Measurements from ENCODE around the gene NEO1.

Gene NEO1

GRCh38 chr15:73017987-73018386, 34.3 kb upstream of the NEO1 start:
- H3K36me3 ChIP-seq (ENCODE audit: low read length) = no peaks in the 10 kb centered on the region
- no peaks in the 10 kb centered on the region for H4K20me1 ChIP-seq (ENCODE audit: low read depth, low read length)
- H2AFZ ChIP-seq (ENCODE audit: low read depth, low read length, severe bottlenecking) = no peak overlapping the region
- H3K4me2 ChIP-seq (ENCODE audit: low read depth, low read length, poor library complexity, severe bottlenecking) = no peak overlapping the region
- no peaks in the 10 kb centered on the region for H3F3A ChIP-seq (ENCODE audit: insufficient read depth)
- no peaks in the 10 kb centered on the region for H3K79me2 ChIP-seq (ENCODE audit: insufficient read depth, low read length)
- H3K9me2 ChIP-seq (replicated peaks; ENCODE audit: insufficient read depth, low read length) = no peaks in the 10 kb centered on the region
- no peak overlapping the region for H3K4me3 ChIP-seq (ENCODE audit: insufficient read depth, low read length, poor library complexity, severe bottlenecking)
- H3K9me3 ChIP-seq (ENCODE audit: insufficient read depth, low read length) = no peaks in the 10 kb centered on the region
- TF ChIP-seq, protein P1, sequence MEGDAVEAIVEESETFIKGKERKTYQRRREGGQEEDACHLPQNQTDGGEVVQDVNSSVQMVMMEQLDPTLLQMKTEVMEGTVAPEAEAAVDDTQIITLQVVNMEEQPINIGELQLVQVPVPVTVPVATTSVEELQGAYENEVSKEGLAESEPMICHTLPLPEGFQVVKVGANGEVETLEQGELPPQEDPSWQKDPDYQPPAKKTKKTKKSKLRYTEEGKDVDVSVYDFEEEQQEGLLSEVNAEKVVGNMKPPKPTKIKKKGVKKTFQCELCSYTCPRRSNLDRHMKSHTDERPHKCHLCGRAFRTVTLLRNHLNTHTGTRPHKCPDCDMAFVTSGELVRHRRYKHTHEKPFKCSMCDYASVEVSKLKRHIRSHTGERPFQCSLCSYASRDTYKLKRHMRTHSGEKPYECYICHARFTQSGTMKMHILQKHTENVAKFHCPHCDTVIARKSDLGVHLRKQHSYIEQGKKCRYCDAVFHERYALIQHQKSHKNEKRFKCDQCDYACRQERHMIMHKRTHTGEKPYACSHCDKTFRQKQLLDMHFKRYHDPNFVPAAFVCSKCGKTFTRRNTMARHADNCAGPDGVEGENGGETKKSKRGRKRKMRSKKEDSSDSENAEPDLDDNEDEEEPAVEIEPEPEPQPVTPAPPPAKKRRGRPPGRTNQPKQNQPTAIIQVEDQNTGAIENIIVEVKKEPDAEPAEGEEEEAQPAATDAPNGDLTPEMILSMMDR (IDR thresholded peaks at IDR 0.05; ENCODE audit: insufficient read depth, low read length, poor library complexity, severe bottlenecking) = no peak
- no peak for TF ChIP-seq EZH2phosphoT487 (conservative IDR thresholded peaks at IDR 0.05; ENCODE audit: low read length)
- no peak overlapping the region for H3K9ac ChIP-seq (ENCODE audit: low read length)
- H3K27me3 ChIP-seq (ENCODE audit: low read length) = no peaks in the 10 kb centered on the region
- no peak overlapping the region for H3K27ac ChIP-seq (ENCODE audit: low read depth, low read length)

DNA sequence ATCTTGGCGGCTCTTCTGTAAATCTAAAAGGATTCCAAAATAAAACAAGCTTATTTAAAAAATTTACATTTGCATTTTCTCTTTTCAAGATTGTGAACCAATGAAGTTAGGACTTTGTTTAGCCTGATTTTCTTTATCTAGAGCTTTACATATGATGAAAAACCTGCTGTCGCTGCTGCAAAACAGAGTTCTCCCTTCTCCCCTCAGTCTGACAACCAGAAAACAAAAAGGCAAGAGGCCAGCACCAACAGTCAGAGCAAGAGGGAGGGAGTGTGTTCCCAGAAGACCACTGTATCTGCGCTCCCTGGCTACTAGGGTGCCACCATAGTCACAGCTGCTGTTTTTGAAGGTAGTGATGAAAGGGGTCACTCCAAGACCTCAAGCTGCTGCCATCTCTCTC, 33.1 kb upstream of the NEO1 start:
- Histone ChIP-seq H3F3A (ENCODE audit: insufficient read depth) (no peaks in the 10 kb centered on the region), H3K9ac (ENCODE audit: low read length) (no peak overlapping the region), H3K4me3 (ENCODE audit: insufficient read depth, low read length, poor library complexity, severe bottlenecking) (no peak overlapping the region), H3K9me2 (replicated peaks; ENCODE audit: insufficient read depth, low read length) (no peaks in the 10 kb centered on the region), H3K36me3 (ENCODE audit: low read length) (no peaks in the 10 kb centered on the region), H3K79me2 (ENCODE audit: insufficient read depth, low read length) (no peaks in the 10 kb centered on the region), H3K9me3 (ENCODE audit: insufficient read depth, low read length) (no peaks in the 10 kb centered on the region), H4K20me1 (ENCODE audit: low read depth, low read length) (no peaks in the 10 kb centered on the region), H2AFZ (ENCODE audit: low read depth, low read length, severe bottlenecking) (no peak overlapping the region), H3K27me3 (ENCODE audit: low read length) (no peaks in the 10 kb centered on the region), H3K27ac (ENCODE audit: low read depth, low read length) (no peak overlapping the region), H3K4me2 (ENCODE audit: low read depth, low read length, poor library complexity, severe bottlenecking) (no peak overlapping the region)
- no peak for TF ChIP-seq EZH2phosphoT487 (conservative IDR thresholded peaks at IDR 0.05; ENCODE audit: low read length)
- TF ChIP-seq, protein P1 (IDR thresholded peaks at IDR 0.05; ENCODE audit: insufficient read depth, low read length, poor library complexity, severe bottlenecking) = no peak

DNA sequence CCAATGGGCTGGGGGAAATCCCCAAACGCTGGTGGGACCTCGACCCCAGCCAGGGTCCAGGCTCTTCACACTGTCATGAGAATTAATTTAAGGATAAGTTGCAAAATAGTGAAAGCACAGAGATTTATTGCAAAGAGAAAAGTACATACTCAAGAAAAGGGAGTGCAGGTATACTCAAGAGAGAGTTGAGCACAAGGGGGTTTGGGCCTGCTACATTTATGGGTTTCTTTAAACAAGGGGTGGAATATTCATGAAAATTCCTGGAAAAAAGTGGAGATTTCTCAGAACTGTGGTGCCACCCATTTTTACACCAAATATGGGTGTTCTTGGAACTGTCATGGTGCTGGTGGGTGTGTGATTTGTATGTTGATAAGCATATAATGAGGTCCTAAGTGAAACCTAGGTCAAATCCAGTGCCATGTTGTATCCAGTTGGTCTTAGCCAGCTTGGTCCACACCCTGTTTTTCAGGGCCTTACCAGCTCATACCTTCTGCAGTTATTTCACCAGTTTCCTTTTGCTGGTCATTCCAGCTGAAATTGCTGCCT, 32.6 kb upstream of the NEO1 start:
- H3K79me2 ChIP-seq (ENCODE audit: insufficient read depth, low read length) = no peaks in the 10 kb centered on the region

More for the DNA sequence above, 32.6 kb upstream of the NEO1 start:
- H3K9ac ChIP-seq (ENCODE audit: low read length) = no peak overlapping the region
- H2AFZ ChIP-seq (ENCODE audit: low read depth, low read length, severe bottlenecking) = no peak overlapping the region
- no peak overlapping the region for H3K4me2 ChIP-seq (ENCODE audit: low read depth, low read length, poor library complexity, severe bottlenecking)
- H3K27ac ChIP-seq (ENCODE audit: low read depth, low read length) = no peak overlapping the region
- H3F3A ChIP-seq (ENCODE audit: insufficient read depth) = no peaks in the 10 kb centered on the region
- H4K20me1 ChIP-seq (ENCODE audit: low read depth, low read length) = no peaks in the 10 kb centered on the region
- H3K27me3 ChIP-seq (ENCODE audit: low read length) = no peaks in the 10 kb centered on the region
- H3K4me3 ChIP-seq (ENCODE audit: insufficient read depth, low read length, poor library complexity, severe bottlenecking) = no peak overlapping the region
- H3K36me3 ChIP-seq (ENCODE audit: low read length) = no peaks in the 10 kb centered on the region
- no peaks in the 10 kb centered on the region for H3K9me3 ChIP-seq (ENCODE audit: insufficient read depth, low read length)
- TF ChIP-seq, protein P1 (IDR thresholded peaks at IDR 0.05; ENCODE audit: insufficient read depth, low read length, poor library complexity, severe bottlenecking) = no peak
- TF ChIP-seq EZH2phosphoT487 (conservative IDR thresholded peaks at IDR 0.05; ENCODE audit: low read length) = no peak
- H3K9me2 ChIP-seq (replicated peaks; ENCODE audit: insufficient read depth, low read length) = no peaks in the 10 kb centered on the region
